GM18517 (cell line): ENCODE results near the gene PRKCH.
"Not testable (repeated sequence)": the region's sequence is repeated elsewhere in the genome, so short reads cannot be mapped to it uniquely, and the experiment has no call there.

Experiments used
- ATAC-seq: cut with Tn5 transposase; IDR thresholded peaks from one replicate; pipeline ENCODE4 v1.9.1; 2021; ENCODE audit warnings: mild to moderate bottlenecking, moderate library complexity; ENCODE audit not compliant: unreplicated experiment

The PRKCH gene

GRCh38 chr14:61388173-61388975 lies 67.0 kb downstream of the PRKCH start:
- ATAC-seq, result peak; percentile 74

- ATAC-seq, result no peak
Measured at GRCh38 chr14:61388976-61389576, 67.7 kb downstream of the PRKCH start.

DNA sequence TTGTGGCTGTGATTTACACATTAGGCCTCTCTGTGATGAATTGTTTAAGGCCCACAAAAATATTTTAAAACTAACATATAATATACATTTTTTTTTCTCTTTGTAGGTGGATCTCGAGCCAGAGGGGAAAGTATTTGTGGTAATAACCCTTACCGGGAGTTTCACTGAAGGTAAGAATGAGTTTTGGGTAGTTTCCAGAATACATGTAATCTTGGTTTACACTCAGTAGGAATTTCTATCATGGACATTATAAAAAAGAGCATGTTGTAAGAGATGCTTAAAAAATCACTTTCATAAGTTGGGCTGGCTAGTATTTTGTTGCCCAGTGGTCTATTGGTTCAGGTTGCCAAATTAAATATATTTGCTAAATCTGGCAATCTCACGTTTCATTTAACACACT lies 69.7 kb downstream of the PRKCH start:
- no peak for ATAC-seq

DNA sequence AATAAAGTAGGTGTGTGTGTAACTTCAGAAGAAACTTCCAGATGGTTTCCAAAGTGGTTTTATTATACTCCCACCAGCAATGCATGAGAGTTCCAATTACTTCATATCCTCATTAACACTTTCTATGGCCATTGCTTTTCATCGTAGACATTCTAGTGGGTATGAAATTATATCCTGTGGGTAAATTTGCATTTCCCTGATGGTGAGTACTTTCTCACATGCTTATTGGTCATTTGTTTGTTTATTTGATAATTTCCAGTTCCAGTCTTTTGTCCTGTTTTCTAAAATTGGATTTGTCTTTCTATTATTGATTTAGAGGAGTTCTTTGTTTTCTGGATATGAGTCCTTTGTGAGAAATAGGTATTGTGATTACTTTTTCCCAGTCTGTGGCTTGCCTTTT lies 70.9 kb downstream of the PRKCH start:
- no peak for ATAC-seq

DNA sequence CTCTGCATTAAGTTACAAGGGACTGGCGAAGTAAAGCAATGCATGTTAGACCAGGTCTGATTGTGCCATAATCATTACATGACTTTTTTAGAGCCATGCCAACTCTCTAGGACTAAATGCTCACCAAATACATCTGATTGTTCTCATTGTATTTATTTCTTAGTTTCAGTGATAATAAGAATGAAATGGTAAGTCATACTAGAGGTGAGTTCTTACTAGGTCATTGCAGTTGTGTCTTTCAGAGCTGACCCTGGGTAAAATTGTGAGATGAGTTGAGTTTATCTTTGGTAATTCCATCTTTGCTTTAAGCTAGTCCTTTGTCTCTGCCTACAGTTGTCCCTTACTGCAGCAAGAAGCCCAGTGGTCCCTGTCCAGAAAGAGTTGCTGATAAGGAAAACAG lies 73.2 kb downstream of the PRKCH start:
- no peak for ATAC-seq

DNA sequence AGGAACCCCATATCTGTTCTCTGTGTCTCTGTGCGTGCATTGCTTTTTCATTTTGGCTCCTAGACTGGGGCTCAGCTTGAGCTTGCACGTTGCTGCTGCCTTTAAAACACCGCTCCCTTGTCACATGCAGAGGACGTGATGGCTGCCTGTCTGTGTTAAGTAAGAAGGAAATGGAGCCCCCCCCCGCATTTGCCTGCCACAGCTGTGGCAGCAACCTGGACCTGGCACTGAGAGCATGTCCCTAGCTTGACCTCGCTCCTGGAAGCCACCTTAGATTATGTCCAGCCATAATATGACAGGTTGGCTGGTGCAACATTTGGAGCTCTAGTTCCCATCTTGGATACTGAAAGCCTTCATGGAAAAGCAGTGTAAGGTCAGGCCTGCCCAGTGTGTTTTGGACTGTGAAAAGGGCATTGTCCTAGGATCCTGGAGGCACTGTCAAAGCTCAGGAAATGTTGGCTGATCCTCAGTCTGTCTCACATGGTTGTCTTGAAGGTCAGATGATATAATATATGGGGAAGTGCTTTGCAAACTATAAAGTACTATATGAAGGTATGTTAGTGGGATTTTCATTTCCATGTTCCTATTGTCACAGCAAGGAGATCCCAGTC lies 73.8 kb downstream of the PRKCH start:
- ATAC-seq, result no peak

- ATAC-seq, result no peak
Measured at GRCh38 chr14:61396279-61396678, 74.9 kb downstream of the PRKCH start.

DNA sequence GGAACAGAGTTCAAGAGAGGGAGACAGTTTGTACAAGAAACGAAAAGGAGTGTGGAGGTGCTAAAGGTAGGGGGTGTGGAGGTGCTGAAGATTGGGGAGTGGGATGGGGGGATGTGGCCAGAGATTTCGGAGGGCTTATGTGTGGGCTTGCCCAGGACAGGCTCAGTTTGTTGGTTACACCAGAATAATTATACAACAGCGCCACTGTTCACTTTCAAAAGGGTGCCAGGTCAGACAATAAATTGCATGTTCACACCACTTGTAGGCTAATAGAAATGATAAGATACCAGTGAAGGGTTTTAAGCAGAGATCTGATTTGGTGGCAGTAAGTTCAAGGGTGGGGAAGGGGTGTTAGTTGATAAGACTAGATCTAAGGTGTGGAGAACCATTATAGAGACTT lies 75.3 kb downstream of the PRKCH start:
- no peak for ATAC-seq

GRCh38 chr14:61397615-61398014 lies 76.2 kb downstream of the PRKCH start:
- ATAC-seq, result no peak

GRCh38 chr14:61398221-61398620 lies 76.8 kb downstream of the PRKCH start:
- ATAC-seq, result no peak

- no peak for ATAC-seq
Measured at GRCh38 chr14:61399365-61399764, 78.0 kb downstream of the PRKCH start.

DNA sequence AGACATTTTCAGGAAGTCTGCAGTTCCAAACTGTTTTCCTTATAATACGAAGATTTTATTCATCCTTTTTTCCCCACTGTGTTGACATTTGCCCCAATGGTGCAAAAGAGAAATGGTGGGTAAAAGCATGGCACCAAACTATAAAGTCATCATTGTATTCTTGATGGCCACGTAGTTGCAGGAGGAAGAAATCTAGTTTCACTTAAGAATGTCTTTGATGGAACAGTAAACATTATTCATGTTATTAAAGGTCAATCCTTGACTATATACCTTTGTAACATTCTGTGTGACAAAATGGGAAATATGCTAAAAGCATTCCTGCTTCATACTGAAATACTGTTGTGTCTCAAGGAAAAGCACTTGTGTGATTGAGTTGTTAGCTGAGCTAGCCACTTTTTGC lies 80.1 kb downstream of the PRKCH start:
- ATAC-seq, result no peak

DNA sequence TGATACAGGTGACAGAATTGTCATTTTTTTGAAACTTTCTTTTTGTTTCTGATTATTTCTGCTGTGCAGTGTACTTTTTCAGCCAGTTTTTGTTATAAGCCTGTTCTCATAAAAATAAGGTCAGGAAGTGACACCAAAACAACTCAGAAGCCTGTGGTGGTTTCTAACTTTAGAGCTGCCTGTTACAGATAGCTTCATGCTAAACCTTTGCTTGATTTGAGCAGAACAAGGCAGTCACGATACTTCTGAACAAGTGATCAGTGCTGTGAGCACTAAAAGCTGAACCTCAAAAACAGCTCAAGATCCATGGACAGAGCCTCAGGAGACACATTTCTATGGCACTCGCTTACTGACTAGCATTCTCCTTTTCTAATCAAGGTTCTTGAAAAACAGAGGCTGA lies 82.0 kb downstream of the PRKCH start:
- ATAC-seq, result no peak

DNA sequence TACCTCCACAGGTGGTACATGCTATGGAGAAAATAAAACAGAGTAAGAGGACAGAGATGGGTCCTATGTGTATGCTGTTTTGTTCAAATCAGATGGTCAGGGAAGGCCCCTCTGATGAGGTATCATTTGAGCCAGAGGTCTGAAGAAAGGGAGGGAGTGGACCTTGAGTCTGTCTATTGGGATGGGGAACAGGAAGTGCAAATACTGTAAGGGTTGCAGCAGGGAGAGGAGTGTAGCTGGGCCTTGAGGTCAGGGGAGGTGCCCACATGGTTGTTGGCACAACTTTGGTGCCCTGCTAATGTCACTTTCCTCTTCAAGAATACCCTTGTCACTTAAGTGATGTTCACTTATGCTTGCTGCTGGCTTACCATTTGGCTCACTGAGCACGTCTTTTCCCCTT lies 83.3 kb downstream of the PRKCH start:
- no peak for ATAC-seq

GRCh38 chr14:61406198-61406597 lies 84.8 kb downstream of the PRKCH start:
- no peak for ATAC-seq

GRCh38 chr14:61406675-61407074 lies 85.3 kb downstream of the PRKCH start:
- no peak for ATAC-seq

DNA sequence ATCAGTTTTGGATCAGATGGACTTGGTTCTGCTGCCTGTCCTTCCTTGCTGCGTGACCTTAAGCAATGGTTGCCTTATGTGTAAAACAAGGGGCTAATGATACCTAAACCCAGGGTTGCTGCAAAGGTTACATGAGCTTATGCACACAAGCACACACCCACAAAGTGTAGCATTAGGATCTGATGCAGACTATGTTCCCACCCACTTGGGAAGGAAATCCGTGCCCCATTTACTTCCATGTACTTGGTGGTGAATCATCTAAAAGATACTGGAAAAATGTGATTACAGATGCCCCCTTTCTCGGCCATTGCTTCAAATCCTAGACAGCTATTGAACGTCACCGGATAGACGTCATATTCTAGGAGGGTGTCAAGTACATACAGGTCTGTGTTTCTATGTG lies 87.1 kb downstream of the PRKCH start:
- ATAC-seq, result no peak

DNA sequence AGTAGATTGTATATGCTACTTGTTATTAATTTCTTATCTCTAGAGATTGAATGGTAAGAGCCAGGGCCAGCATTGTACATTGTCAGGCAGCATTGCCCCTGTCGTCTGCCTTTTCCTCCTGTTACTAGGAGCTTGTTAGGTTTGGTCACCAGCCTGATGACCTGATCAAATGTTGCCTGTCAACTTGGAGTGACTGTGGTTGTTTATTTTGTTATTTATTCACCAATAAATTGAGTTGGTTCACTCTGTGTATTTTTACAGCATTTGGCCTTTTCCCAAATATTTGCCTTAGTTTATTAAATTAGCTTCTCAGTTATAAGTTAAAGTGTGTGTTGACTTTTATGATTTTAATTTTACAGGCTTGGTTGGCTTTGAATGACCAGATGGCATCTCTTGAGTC lies 88.4 kb downstream of the PRKCH start:
- ATAC-seq, result no peak

- ATAC-seq, result not testable (repeated sequence)
Measured at GRCh38 chr14:61415934-61416333, 94.6 kb downstream of the PRKCH start.

- ATAC-seq, result no peak
Measured at GRCh38 chr14:61416591-61416990, 95.2 kb downstream of the PRKCH start.

- no peak for ATAC-seq
Measured at GRCh38 chr14:61417141-61417540, 95.8 kb downstream of the PRKCH start.

DNA sequence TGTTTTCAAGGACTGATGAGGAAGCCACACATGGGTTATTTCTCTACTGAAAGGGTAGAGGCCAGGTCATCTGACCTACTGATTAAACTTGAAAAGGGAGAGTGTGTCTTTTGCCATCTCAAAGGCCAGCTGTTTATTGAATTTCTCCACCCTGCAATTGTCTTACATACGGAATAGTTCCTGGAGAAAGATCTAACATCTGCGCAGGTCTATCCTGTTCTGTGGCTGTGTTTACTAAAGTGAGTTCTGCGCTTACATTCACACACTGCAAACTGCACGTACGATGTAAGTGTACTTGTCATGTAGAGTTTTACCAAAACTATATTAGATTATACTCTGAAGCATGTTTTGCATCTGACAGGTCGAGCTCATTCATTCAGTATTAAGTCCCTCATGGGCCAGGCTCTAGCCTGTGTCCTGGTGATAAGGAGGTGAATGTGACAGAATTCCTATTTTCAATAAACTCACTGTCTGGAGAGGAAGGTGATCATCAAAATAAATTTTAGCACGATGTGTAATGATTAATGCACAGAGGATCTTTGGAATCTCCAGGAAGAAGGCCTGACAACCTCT lies 96.6 kb downstream of the PRKCH start:
- no peak for ATAC-seq
